Kidney epithelial cell (primary cell): ENCODE measurements around the gene FAM131C. TPM values are rescaled to one million over a fixed set of nuclear protein-coding genes. Genes with fewer than 3 reads are reported as not detected.

Source experiments
- DNase-seq: peaks from one replicate; pipeline ENCODE4 v3.0.0-alpha.2; 2010; ENCODE audit warnings: low read depth
- H3K27me3 ChIP-seq: 2 replicates; pipeline ENCODE4 v1.6.0; 2011; ENCODE audit warnings: low read length; ENCODE audit not compliant: control insufficient read depth, insufficient read depth
- H3K36me3 ChIP-seq: 2 replicates; pipeline ENCODE4 v1.5.1; 2011; ENCODE audit warnings: low read length; ENCODE audit not compliant: control insufficient read depth, insufficient read depth
- H3K4me3 ChIP-seq: 2 replicates; pipeline ENCODE4 v1.5.1; 2011; ENCODE audit warnings: low read depth, mild to moderate bottlenecking, control low read depth, low read length
- total RNA-seq: library from RNA; depleted of rRNA; stranded (reverse); fragments of >200 nt; gene quantifications from 2 replicates; pipeline ENCODE4 v1.2.3, GENCODE V29; 2015
- TF ChIP-seq, protein P1 (sequence below): IDR thresholded peaks from 2 replicates; pipeline ENCODE4 v1.5.1; 2011; ENCODE audit warnings: mild to moderate bottlenecking, moderate library complexity, low read length, control low read depth, inconsistent platforms; ENCODE audit not compliant: insufficient read depth, poor library complexity, severe bottlenecking

FAM131C gene
- total RNA-seq, 1 donor from 2014 or later: 0.46 TPM

DNA sequence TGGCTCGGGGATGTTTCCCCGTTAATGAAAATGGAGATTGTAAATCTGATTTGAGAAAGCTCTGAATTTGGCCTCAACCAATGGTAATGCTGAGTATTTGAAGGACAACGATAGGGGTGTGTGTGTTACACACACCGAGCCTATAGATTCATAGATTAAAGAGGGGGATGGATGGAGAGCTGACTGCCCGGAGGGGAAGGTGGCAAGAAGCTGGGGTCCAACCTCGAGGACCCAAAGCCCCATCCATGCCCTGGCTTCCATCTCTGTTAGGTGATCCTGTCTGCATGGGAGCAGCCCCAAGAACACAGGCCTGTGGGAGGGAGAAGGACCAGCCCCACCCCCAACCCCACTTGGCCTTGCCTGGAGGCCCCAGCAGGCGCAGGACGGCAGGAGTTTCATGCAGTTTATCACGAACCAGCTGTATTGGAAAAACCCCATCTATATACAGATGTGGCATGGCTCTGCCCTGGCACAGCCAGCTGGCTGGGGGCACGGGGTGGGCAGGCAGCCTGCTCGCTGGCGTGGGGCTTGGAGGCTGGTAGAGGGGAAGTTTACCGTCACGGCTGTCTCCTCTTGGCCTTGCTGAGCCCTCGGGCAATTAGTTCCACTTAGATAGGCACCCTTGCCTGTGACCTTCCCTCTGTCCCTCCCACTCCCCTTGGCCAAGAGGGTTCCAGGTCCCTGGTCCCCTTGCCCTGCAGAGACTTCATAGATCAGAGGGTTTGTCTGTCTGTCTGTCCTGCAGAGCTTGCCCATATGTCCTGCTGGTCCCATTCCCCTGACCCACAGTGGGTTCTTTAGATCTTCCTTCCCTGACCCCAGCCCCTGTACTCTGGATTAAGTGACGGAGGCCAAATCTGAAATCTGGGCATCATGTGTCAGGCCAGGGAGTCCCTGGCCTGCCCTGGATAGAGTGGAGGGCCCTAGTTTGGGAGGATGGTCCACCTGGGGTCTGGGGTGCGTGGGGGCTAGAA, 58.7 kb downstream of the FAM131C start:
- Histone ChIP-seq H3K36me3 (no peaks in the 10 kb centered on the region), H3K27me3 (no peaks in the 10 kb centered on the region), H3K4me3 (no peak overlapping the region)
- DNase-seq: no peak
- TF ChIP-seq, protein P1, sequence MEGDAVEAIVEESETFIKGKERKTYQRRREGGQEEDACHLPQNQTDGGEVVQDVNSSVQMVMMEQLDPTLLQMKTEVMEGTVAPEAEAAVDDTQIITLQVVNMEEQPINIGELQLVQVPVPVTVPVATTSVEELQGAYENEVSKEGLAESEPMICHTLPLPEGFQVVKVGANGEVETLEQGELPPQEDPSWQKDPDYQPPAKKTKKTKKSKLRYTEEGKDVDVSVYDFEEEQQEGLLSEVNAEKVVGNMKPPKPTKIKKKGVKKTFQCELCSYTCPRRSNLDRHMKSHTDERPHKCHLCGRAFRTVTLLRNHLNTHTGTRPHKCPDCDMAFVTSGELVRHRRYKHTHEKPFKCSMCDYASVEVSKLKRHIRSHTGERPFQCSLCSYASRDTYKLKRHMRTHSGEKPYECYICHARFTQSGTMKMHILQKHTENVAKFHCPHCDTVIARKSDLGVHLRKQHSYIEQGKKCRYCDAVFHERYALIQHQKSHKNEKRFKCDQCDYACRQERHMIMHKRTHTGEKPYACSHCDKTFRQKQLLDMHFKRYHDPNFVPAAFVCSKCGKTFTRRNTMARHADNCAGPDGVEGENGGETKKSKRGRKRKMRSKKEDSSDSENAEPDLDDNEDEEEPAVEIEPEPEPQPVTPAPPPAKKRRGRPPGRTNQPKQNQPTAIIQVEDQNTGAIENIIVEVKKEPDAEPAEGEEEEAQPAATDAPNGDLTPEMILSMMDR: no peak

DNA sequence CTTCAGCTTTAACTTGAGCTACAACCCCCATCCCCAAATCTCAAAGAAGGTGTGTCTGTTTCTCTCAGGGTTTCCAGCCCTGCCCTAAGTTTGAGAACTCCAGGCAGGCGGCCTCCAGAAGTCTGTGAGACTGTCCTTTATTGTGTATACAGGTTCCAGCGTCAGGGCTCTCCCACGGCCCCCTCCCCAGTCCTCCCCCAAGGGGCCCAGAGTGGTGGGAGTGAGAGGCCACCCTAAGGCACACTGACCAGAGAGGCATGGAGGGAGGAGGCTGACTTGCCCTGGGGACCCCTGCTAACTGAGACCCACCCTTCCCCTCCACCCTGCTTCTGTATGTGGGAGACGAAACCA, 59.6 kb downstream of the FAM131C start:
- DNase-seq: no peak
- Histone ChIP-seq H3K4me3 (no peak overlapping the region), H3K36me3 (no peaks in the 10 kb centered on the region), H3K27me3 (no peaks in the 10 kb centered on the region)
- TF ChIP-seq, protein P1: no peak

DNA sequence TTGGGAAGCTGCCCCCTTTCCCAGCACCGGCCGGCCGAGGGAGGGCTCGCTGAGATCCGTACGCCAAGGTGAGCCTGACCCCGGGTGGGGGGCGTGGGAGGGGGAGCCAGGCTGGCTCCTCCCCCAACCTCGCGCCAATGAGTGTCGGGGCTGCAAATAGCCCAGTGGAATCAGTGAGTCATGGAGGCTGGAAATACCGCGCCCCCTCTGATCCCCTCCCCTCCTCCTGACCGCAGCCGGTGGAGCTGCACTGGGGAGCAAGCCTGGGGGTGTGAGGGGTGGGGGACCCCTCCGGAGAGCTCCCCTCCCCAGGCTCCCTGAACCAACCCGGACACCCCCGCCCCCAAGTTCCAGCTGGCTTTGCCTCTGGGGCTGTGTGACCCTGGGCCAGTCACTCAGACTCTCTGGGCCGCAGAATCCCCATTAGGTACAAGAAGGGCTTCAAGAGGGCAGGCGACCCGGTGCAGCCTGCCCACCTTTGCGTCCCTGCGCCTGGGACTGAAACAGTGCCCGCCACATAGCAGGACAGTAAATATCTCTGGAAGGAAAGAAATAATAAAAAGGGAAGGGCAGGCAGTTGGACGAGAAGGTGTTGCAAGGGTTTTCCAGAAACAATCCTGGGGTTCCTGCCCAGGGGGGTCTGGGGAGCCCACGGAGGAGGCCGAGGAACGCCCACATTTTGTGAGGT, 60.1 kb downstream of the FAM131C start:
- TF ChIP-seq, protein P1: no peak
- peak overlapping the region; percentile 32 for H3K4me3 ChIP-seq
- DNase-seq: peak; percentile 32

DNA sequence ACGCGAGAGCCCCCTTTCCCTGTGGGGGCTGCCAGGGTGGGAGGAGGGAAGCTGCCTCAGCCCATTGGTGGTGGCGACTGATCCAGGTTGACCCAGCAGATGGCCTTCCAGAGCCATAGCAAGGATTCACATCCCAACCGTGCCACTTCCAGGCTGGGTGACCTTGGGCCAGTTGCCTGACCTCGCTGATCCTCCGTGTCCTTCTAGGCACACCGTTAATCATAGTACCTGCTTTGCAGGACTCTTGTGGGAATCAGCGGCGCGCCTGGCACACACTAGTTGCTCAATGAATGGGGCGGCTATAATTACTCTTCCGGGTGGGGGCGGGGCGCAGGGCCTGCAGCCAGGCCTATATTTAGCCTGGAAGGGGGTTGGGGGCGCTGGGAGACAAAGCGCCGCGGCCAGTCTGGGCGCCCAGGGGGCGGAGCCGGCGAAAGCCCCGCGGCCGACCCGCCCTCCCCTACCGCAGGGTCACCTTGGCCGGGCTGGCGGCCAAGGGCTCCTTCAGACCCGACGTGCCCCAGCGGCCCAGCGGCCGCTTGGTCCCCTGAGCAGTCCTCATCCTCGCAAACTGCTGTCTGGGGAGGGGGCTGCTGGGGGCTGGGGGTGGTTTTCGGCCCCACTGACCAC, 60.7 kb downstream of the FAM131C start:
- no peaks in the 10 kb centered on the region for H3K27me3 ChIP-seq
- no peak for DNase-seq
- TF ChIP-seq, protein P1: no peak
- H3K36me3 ChIP-seq: no peaks in the 10 kb centered on the region
- peak overlapping the region; percentile 32 for H3K4me3 ChIP-seq

More for the DNA sequence above, 60.1 kb downstream of the FAM131C start:
- Histone ChIP-seq H3K36me3 (no peaks in the 10 kb centered on the region), H3K27me3 (no peaks in the 10 kb centered on the region)

DNA sequence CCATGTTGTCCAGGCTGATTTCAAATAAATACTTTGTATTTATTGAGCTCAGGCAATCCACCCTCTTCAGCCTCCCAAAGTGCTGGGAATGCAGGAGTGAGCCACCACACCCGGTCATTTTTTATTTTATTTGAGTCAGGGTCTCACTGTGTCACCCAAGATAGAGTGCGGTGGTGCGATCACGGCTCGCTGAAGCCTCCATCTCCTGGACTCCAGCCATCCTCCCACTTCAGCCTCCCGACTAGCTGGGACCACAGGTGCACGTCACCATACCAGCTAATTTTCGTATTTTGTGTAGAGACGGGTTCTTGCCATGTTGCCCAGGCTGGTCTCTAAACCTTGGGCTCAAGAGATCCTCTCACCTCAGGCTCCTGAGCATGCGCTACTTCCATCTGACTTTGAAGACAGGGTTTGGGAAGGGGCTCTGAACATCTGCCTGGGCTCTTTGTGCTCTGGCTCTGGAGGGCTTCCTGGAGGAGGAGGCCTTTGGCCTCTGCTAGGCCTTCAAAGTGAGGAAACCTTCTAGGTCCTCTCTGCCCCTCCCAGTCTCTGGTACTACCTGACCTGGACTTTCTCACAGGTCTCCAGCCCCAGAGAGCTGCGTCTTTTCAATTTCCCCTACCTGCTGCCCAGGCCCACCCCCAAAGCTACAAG, 61.4 kb downstream of the FAM131C start:
- TF ChIP-seq, protein P1: no peak
- Histone ChIP-seq H3K36me3 (no peaks in the 10 kb centered on the region), H3K4me3 (no peak overlapping the region), H3K27me3 (no peaks in the 10 kb centered on the region)
- DNase-seq: no peak
